Posterior vena cava (tissue), 2 donors: ENCODE data around the gene CXorf65. TPM values are rescaled to one million over a fixed set of nuclear protein-coding genes. Genes with fewer than 3 reads are reported as not detected.

Source experiments
- DNase-seq: peaks from one replicate; pipeline ENCODE4 v3.0.0-alpha.2; 2020; ENCODE audit warnings: low spot score
- intact Hi-C, 2 donors: fragments of 100-400 bp; cut with DNase I; formaldehyde crosslinking; loops; one replicate each; pipeline versions ENCODE4 v1.14.1 to v1.14.2; 2022 to 2023
- total RNA-seq, 2 donors: library from RNA; stranded (reverse); fragmentation: NEBNext Ultra II Directional; extraction: Animal tissue kit (Norgen Biotek cat#: 25700); gene quantifications; one replicate each; pipeline ENCODE4 v1.2.1, GENCODE V29; 2021
- donor health status: DM: yes; HTN: yes; CAD: no.
- donor health status: DM: yes; HTN: yes; CAD: no.

Gene CXorf65
- total RNA-seq, 2 donors from 2014 or later: not detected

- no peak for DNase-seq
- intact Hi-C loops: no loop called here
These were observed 25.0 kb downstream of the CXorf65 start for GRCh38 chrX:71081330-71082123.

DNA sequence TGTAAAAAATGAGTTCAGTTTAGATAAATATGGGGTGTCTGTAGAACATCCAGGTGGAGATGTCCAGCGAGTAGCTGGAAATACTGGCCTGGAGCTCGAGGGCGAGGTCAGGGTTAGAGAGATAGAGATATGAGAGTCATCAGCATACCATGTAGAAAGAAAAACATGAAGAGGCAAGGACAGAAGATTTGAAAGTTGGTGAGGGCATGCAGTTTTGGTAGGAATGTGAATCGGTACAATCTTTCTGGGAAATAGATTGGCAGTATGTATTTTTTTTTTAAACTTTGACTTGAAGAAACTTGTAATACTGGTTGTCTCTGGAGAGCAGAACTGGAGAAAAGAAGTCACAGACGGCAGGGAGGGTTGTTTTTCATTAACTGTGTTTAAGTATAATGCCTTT is 36.0 kb downstream of the CXorf65 start:
- no peak for DNase-seq
- intact Hi-C loops: no loop called here

DNA sequence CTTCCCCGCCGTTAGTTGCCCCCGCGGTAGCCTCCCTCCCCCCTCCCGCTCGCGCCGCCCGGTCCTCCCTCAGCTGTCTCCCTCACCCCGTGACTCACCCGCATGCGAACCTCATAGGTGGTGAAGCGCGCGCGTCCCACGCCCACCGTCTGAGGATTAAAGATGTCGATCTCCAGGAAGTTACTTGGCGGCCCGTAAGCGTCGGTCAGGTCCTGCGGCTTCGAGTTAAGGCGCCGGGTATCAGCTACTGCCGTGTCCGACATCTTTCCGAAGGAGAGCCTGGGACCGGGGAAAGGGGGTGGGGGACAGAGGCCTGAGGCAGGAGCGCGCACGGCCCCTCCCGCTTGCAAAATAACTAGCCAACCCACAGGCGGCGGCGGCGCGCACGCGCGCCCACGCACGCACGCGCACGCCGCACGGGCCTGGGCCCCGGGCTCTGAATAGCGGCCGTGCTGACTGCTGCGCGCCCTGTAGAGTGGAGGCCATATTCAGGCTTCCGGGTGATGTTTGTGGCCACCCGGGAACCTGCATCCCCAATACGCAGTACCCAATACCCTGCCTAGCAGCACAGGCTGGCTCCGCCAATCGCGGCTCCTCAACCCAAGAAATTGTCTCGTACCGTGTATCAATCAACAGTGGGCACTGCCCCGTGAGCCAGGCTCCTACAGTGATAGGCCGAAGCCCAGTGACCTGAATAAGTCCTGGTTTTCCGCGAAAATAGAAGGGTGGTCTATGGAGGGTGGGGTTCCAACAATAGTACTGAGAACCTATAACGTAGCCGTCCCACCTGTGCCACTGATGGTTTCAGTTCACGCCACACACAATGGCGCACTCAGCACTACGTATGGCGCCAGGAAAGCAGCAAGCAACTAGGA is 38.3 kb downstream of the CXorf65 start, which contains the start of gene SNX12:
TSS of gene SNX12 (minus strand) at position 291 of the 875 bp plus-strand sequence. CDS start at position 263, 28 bp downstream.
- DNase-seq: peak; percentile 97
- intact Hi-C loops: no loop called here

- DNase-seq: no peak
- intact Hi-C loops: no loop called here
These were observed 38.9 kb downstream of the CXorf65 start for GRCh38 chrX:71067712-71068043.

DNA sequence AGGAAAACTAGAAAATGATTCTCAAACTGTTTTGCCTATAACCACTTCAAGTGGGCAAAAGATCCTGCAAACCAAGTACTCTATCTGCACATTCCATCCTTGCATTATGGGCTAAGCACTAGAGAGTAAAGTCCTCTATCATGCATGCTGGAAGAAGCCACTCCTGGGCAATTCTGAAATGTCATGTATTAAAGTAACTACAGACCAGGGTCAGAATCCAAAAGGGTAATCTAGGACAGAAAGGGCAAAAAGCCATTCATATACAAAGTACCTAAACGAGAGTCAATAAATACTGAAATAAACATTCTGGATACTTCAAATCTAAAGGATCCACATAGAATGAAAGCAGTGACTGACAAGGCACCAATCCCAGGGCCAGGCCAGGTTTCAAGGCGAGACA is 39.5 kb downstream of the CXorf65 start:
- DNase-seq: no peak
- intact Hi-C loops: no loop called here

GRCh38 chrX:71060127-71060526 is 46.4 kb downstream of the CXorf65 start:
- intact Hi-C loops: no loop called here
- no peak for DNase-seq

GRCh38 chrX:71057848-71058530 is 48.6 kb downstream of the CXorf65 start:
- DNase-seq: no peak
- intact Hi-C loops: no loop called here

- DNase-seq: no peak
These were observed 49.7 kb downstream of the CXorf65 start for GRCh38 chrX:71056867-71057266.

More at GRCh38 chrX:71056867-71057266, 49.7 kb downstream of the CXorf65 start:
- intact Hi-C loops: no loop called here

Other genes starting within 250 kb of the CXorf65 start
- not detected for gene TEX11, start 198.0 kb downstream of the CXorf65 start, total RNA-seq
- not detected for gene SLC7A3, start 175.6 kb downstream of the CXorf65 start, total RNA-seq
- 10 to 100 TPM; 54.6 to 59.3 TPM for gene SNX12, start 38.4 kb downstream of the CXorf65 start, total RNA-seq
- 10 to 100 TPM; 21.5 to 26.7 TPM for gene FOXO4, start 10.9 kb downstream of the CXorf65 start, total RNA-seq
- gene IL2RG, start 4.8 kb upstream of the CXorf65 start, total RNA-seq: 1 to 10 TPM; 2.6 to 4.8 TPM
- gene MED12, start 11.9 kb upstream of the CXorf65 start, total RNA-seq: 10 to 100 TPM; 29.2 to 33.0 TPM
- gene NLGN3, start 38.1 kb upstream of the CXorf65 start, total RNA-seq: 1 to 10 TPM in 1 of 2 donors, under 1 TPM in 1; 0.67 to 2.3 TPM
- gene GJB1, start 116.5 kb upstream of the CXorf65 start, total RNA-seq: not detected
- gene ZMYM3, start 147.4 kb upstream of the CXorf65 start, total RNA-seq: 10 to 100 TPM; 12.5 to 16.0 TPM
- gene NONO, start 176.9 kb upstream of the CXorf65 start, total RNA-seq: 100 to 1,000 TPM; 166 to 175 TPM
- 10 to 100 TPM in 1 of 2 donors, 1 to 10 TPM in 1; 9.3 to 13.0 TPM for gene ITGB1BP2, start 195.0 kb upstream of the CXorf65 start, total RNA-seq